Measurements from ENCODE around the gene SH3D19.

DNA sequence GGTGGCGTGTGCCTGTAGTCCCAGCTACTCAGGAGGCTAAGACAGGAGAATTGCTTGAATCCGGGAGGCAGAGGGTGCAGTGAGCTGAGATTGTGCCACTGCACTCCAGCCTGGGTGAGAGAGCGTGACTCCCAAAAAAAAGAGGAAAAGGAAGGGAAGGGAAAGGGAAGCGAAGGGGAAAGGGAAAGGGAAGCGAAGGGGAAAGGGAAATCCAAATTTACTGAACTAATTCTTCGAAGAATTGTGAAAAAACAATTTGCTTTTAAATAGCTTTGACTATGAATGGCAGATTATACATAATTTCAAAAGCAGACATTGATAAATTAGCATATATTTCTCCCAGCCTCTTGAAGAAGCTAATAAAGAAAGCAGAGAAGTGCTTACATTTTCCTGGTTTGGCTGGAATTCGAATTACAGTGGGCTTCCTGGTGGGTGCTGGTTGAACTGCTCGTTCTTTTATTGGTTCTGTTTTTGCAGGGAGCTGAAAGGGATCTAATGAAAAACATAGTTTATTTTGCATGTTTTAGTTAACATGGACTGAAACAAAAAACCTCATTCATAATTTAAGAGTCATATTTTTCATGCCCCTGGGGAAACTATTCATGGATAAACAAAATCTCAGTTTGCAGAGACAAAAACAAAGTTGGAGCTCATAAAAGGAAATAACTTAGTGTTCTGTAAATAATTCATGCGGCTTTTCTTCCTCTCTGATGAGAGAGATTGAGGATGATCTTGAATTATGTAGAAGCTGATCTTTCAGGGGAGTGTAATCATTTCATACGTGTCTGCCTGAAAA lies 160.0 kb downstream of the SH3D19 start:
- TF ChIP-seq, protein P1, sequence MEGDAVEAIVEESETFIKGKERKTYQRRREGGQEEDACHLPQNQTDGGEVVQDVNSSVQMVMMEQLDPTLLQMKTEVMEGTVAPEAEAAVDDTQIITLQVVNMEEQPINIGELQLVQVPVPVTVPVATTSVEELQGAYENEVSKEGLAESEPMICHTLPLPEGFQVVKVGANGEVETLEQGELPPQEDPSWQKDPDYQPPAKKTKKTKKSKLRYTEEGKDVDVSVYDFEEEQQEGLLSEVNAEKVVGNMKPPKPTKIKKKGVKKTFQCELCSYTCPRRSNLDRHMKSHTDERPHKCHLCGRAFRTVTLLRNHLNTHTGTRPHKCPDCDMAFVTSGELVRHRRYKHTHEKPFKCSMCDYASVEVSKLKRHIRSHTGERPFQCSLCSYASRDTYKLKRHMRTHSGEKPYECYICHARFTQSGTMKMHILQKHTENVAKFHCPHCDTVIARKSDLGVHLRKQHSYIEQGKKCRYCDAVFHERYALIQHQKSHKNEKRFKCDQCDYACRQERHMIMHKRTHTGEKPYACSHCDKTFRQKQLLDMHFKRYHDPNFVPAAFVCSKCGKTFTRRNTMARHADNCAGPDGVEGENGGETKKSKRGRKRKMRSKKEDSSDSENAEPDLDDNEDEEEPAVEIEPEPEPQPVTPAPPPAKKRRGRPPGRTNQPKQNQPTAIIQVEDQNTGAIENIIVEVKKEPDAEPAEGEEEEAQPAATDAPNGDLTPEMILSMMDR (IDR thresholded peaks at IDR 0.05): no peak
- no peak for TF ChIP-seq POLR2A (IDR thresholded peaks at IDR 0.05)

All from esophagus squamous epithelium (tissue), 4 donors.